ENCODE measurements around the gene PWWP2B. TPM values are rescaled to one million over a fixed set of nuclear protein-coding genes. Genes with fewer than 3 reads are reported as not detected.
A peak's percentile ranks its signal among the peaks of the same experiment; 100 is the strongest.
"Not testable (repeated sequence)": the region's sequence is repeated elsewhere in the genome, so short reads cannot be mapped to it uniquely, and the experiment has no call there.

Gene PWWP2B
- total RNA-seq, 1 donor from 2014 or later, result 10.6 TPM

- no peak for DNase-seq
Measured at GRCh38 chr10:132434405-132435005, 37.5 kb downstream of the PWWP2B start.

- not testable (repeated sequence) for DNase-seq
Measured at GRCh38 chr10:132435320-132435719, 38.3 kb downstream of the PWWP2B start.

DNA sequence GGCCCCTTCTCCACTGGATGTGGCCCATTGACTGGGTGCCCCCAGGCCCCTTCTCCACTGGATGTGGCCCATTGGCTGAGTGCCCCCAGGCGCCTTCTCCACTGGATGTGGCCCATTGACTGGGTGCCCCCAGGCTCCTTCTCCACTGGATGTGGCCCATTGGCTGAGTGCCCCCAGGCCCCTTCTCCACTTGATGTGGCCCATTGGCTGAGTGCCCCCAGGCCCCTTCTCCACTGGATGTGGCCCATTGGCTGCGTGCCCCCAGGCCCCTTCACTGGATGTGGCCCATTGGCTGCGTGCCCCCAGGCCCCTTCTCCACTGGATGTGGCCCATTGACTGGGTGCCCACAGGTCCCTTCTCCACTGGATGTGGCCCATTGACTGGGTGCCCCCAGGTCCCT is 39.1 kb downstream of the PWWP2B start:
- not testable (repeated sequence) for DNase-seq

DNA sequence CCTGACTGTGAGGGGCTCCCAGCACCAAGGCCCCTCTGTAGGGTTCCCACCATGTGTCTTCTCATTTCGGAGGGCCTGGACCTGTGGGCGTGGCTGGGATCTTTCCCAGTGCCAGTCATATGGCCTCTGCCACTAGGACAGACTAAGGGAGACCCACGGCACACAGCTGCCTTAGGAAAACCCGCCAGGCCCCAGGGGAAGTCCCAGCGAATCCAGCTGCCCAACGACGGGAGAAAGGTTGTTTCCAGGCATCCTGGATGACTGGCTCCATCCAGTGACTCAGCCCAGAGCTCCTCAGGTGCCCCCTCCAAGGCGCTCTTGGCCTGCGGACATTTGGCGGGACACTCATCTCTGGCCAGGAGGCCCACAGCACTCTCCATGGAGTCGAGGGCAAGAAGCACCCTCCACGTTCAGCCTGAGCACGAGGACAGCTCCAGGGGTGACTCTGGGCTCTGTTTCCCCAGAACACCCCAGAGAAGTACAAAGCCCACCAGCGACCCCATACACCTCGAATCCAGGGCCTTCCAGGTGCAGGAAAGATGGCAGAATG is 39.9 kb downstream of the PWWP2B start:
- no peak for DNase-seq

DNA sequence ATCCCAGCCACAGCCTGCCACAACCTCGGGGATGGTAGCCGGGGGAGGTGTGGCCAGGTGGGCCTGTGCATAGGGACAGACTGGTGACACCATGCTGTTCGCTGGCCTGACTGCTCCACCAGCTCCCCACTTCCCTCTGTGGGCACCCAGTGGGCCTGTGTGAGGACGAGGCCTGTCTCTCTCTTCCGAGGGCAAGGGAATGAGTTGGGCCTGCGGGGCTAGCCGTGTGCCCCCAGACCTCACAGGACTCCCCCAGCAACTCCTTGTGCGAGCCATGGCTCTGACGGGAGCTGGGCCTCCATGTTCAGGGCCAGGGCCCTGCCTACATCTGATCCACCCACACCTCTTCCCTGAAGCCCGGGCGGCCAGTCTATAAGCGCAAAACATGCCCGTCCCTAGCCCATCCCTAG is 40.5 kb downstream of the PWWP2B start:
- DNase-seq, result no peak

- DNase-seq, result no peak
Measured at GRCh38 chr10:132438091-132439024, 41.4 kb downstream of the PWWP2B start.

DNA sequence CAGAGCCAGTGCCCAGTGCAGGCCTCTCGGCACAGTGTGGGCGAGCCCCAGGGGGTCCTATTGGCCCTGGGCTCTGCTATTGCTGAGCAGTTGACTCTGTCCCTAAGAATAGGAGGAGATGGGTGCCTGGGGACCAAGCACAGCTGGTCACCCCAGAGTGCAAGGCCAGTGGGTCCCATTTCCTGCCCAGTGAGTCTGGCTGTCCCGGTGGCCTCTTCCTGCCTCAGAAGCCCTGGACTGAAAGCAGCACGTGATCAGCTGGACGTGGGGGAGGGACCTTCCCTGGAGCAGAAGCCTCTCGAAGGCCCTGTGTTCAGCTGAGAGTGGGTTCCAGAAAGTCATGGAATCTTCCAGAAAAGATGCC is 42.0 kb downstream of the PWWP2B start:
- DNase-seq, result no peak

GRCh38 chr10:132439424-132440163 is 42.6 kb downstream of the PWWP2B start:
- no peak for DNase-seq

GRCh38 chr10:132440791-132441565 is 44.0 kb downstream of the PWWP2B start:
- DNase-seq, result no peak

DNA sequence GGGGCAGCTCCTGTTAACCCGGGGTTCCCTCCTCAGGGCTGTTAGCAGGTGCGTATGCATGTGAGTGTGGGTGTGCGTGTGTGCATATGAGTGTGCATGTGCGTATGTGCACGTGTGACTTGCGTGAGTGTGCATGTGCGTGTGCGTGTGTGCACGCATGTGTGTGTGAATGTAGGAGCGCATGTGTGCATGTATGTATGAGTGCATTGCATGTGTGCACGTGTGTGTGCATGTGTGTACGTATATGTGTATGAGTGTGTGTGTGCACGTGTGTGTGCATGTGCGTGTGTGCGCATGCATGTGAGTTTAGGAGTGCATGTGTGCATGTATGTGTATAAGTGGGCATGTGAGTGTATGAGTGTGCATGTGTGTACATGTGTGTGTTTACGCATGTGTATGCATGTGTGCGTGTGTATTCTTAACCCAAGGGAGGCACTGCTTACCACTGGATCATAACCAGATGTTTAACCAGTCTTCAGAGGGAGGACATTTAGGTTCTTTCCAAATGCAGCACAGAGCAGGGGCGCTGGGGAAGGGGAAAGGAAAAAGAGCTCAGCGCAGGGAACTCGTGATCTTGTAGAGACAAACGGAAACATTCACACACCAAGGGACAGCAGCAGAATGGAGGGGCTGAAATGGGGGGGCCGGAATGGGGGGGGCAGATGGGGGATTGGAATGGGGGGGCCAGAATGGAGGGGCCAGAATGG is 45.0 kb downstream of the PWWP2B start:
- peak; percentile 49 for DNase-seq

DNA sequence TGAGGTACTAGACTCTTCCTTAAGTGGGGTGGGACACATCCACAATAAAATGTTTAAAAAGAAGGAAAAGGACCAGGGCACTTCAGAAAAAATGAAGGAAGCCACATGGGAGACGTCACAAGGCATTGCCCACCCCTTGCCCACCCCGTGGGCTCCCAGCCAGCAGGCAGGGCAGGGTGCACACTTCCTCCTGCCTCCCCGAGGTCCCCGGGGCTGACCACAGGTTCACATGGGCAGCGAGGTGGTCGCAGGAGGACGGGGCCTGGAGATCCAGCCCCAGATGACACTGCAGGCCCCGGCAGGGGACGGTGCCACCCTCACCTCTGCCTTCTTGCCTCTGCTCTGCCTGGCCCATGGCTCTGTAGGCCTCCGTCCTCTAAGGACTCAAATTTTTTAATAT is 45.6 kb downstream of the PWWP2B start:
- no peak for DNase-seq

DNA sequence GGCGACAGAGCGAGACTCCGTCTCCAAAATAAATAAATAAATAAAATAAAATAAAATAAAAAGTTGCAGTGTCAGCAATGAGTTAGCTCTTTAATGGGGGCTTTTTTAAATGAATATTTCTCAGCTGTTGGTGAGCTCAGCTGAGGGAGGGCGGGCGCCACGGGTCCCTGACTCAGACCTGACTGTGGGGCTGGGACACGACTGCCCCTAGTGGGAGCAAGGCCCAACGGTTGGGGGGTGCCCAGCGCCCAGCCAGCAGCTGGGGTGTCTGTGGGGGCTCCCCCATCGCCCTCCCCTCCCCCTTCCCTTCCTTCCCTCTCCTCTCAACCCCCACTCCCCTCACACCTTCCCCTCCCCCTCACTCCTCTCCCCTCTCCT is 46.6 kb downstream of the PWWP2B start:
- DNase-seq, result no peak

DNA sequence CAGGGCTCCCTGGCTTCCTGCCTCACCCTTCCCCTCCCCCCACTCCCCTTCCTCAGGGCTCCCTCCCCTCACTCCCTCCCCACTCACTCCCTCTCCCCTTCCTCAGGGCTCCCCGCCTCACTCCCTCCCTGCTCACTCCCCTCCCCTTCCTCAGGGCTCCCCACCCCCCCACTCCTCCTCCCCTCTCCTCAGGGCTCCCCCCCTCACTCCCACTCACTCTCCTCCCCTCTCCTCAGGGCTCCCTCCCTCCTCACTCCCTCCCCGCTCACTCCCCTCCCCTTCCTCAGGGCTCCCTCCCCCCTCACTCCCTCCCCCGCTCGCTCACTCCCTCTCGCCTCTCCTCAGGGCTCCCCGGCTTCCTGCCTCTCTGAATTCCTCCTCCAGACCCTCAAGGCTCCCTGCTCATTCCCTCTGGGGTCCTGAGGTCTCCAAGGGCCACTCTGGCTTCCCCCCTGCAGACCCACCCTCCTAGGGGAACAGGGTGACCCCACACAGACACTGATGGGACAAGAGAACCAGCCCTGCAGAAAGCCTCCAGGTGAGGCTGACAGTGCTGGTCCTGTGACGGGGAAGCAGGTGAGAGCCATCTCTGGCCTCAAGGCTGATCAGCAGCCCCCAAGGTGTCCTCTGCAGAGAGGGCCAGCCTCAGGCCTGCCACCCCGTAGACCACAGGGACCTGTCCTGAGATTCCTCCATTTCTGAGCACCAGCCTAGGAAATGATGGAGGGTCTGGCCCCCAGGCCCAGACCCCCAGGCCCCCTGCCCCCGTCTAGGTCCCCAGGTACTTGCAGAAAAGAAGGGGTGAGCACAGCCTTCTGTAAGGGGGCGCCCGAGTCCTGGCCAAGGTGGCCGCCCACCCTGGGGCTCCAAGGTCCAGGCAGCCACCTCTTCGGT is 47.2 kb downstream of the PWWP2B start:
- DNase-seq, result peak; percentile 40

DNA sequence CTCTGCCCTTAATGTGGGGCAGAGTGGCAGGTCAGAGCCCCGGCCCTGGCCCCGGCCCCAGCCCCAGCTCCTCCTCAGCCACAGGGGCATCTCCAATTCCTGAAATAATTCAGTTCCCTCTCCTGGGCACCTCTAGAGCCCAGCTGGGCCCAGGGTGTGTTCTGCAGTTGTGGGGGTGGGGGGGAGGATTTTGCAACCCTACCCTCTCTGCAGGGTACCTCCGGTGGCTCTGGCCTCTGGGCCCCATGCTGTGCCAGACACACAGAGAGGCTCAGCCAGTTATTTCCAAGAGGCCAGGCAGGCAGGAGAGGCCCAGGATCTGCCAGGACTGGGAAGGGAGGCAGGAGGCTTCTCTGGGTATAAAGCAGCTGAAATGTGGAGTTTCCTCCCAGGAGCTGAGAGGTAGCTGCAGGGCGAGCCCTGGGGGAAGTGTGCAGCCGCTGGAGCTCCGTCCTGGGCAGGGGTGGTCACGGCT is 47.9 kb downstream of the PWWP2B start:
- no peak for DNase-seq

DNA sequence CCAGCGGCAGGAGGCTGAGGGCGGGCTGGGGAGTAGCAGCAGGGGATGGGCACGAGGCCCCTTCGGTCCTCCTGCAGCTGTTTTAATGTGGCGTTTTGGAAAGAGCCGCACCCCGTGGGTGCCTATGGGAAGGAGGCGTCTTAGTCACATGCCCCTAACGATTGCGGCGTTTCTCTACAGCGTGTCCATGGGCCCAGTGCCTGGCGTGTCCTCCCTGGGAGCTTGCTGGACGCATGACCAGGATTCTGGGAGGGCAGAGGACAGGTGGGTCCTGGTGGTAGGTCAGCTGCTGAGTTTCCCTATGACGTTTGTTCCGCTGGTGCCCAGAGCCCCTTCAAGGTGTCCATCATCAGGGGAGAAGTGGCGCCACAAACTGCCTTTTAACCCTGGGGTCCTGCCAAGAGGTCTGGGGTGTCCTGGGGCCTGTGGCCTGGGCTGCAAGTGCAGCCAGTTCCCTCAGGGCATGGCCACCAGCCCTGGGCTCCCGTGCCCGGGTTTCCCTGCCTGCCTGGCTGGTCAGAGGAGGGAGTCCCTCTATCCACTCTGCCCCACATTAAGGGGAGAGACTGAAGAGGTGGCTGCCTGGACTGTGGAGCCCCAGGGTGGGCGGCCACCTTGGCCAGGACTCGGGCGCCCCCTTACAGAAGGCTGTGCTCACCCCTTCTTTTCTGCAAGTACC is 48.7 kb downstream of the PWWP2B start:
- DNase-seq, result no peak

GRCh38 chr10:132446195-132446581 is 49.2 kb downstream of the PWWP2B start:
- no peak for DNase-seq

DNA sequence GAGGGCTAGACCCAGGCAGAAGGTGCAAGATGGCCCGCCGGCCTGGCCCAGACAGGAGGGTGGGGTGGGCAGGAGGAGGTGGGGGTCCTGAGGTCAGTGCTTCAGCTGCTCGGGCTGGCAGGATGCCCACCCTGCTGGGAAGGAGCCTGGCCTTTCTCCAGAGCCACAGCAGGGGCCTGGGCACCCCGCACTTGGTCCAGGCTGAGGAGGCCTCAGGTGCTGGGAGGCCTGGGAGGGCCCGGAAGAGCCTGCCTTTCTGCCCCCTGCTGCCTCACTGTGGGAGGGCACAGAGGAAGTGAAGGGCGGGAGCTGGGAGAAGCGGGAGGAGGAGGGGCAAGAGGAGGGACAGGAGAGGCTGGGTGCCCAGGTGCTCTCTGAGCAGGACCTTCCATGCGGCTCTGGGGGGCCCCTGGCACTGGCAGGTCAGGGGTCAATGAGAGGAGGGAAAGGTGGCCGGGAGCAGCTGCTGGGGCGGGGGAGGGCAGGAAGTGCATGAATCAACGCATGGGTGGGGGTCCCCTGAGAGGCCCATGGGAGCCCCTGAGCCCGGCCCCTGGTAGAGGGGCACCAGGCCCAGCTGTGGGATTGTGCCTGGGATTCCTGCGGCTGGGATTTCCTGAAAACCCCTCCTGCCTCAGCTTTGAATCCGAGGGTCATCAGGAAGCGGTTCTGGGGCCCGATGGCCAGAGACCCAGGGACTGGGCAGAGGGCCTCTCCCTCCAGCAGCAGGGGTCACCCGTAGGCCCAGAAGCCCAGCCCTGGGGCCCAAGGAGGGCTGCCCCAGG is 49.9 kb downstream of the PWWP2B start:
- DNase-seq, result no peak

DNA sequence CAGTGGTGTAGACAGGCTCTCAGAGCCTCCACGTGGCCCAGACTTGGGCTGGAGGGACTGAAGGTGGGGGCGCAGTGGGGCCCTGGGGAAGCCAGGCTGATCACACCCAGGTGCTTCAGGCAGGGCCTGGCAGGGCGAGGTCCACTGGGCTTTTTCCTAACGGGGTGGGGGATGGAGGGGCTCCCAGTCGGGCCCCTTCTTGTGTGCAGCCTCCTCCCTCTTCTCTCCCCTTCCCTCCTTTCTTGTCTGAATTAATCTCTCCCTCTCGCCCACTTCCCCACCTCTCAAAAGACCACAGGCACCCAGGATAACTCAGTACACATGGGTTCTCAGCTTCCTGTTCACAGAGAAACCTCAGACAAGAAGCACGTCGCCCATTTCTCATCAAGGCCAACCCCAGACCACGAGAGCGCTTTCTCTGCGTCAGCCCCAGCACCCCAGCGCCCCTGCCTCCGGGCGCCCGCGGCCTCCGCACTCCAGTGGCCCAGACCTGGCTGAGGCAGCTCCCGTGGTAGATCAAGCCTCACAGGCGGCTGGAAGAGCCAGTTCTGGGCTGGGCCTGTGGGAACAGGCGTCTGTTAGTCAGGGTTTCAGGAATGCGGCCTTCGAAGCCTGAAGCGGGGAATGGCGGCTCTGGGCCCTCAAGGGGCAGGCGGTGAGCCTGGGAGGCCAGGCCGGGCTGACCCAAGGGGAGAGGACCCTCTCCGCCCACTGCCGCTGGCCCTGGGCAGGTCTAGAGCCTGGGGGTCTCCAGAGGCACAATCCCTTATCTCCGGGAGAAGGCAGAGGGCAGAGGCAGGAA is 50.6 kb downstream of the PWWP2B start:
- DNase-seq, result peak; percentile 51

Measured in skin of body (tissue), 2 donors.